ENCODE data around the gene NCKAP5.

GRCh38 chr2:133504566-133505505 lies 63.4 kb downstream of the NCKAP5 start:
- TF ChIP-seq EZH2 (IDR thresholded peaks at IDR 0.05; ENCODE audit: insufficient read depth, poor library complexity, severe bottlenecking): no peak
- no peak for TF ChIP-seq EZH2phosphoT487 (IDR thresholded peaks at IDR 0.05; ENCODE audit: insufficient read depth, low read depth)

Data from GM23248 (cell line).